Thoracic aorta (tissue), 2 donors: ENCODE data around the gene TCFL5. TPM values are rescaled to one million over a fixed set of nuclear protein-coding genes. Genes with fewer than 3 reads are reported as not detected.

Source experiments
- ATAC-seq: fragments of 150-250 bp; one replicate; pipeline ENCODE4 v1.8.0; 2017; ENCODE audit warnings: low read depth; ENCODE audit not compliant: insufficient number of reproducible peaks, low FRiP score
- DNase-seq: peaks from one replicate; pipeline ENCODE4 v3.0.0-alpha.2; 2020; ENCODE audit warnings: low spot score
- H3K27ac ChIP-seq, 2 donors: fragments of 200-600 bp; sonication (generic); 1 replicate in 1 of 2; 2 replicates in 1 of 2; pipeline ENCODE4 v1.5.1; 2016; ENCODE audit warnings: mild to moderate bottlenecking in 2 of 2, moderate library complexity in 2 of 2
- H3K27me3 ChIP-seq: fragments of 200-600 bp; sonication (generic); replicated peaks from 2 replicates; pipeline ENCODE4 v1.6.0; 2016; ENCODE audit warnings: mild to moderate bottlenecking; ENCODE audit not compliant: insufficient read depth
- H3K36me3 ChIP-seq: fragments of 200-600 bp; sonication (generic); one replicate; pipeline ENCODE4 v1.5.1; 2016
- H3K4me1 ChIP-seq, 2 donors: fragments of 200-600 bp; sonication (generic); 1 replicate in 1 of 2; 2 replicates in 1 of 2; pipeline versions ENCODE4 v1.5.1 to v1.6.0; 2016; ENCODE audit warnings: low read depth in 2 of 2, mild to moderate bottlenecking in 1 of 2; ENCODE audit not compliant: control insufficient read depth in 1 of 2
- H3K4me3 ChIP-seq: fragments of 200-600 bp; sonication (generic); 2 replicates; pipeline ENCODE4 v1.5.1; 2016; ENCODE audit warnings: mild to moderate bottlenecking
- H3K9me3 ChIP-seq: fragments of 200-600 bp; sonication (generic); 2 replicates; pipeline ENCODE4 v1.5.1; 2016
- CTCF ChIP-seq: fragments of 200-600 bp; sonication (generic); IDR thresholded peaks from one replicate; pipeline ENCODE4 v1.5.1; 2019; ENCODE audit warnings: antibody characterized with exemption
- total RNA-seq, 2 donors: library from RNA; depleted of rRNA; stranded (reverse); fragments of >200 nt; gene quantifications; one replicate each; pipeline versions ENCODE4 v1.1.0 to v1.2.3, GENCODE V29; 2016

The TCFL5 gene
- total RNA-seq, 2 donors from 2014 or later: 3.8 to 6.2 TPM

DNA sequence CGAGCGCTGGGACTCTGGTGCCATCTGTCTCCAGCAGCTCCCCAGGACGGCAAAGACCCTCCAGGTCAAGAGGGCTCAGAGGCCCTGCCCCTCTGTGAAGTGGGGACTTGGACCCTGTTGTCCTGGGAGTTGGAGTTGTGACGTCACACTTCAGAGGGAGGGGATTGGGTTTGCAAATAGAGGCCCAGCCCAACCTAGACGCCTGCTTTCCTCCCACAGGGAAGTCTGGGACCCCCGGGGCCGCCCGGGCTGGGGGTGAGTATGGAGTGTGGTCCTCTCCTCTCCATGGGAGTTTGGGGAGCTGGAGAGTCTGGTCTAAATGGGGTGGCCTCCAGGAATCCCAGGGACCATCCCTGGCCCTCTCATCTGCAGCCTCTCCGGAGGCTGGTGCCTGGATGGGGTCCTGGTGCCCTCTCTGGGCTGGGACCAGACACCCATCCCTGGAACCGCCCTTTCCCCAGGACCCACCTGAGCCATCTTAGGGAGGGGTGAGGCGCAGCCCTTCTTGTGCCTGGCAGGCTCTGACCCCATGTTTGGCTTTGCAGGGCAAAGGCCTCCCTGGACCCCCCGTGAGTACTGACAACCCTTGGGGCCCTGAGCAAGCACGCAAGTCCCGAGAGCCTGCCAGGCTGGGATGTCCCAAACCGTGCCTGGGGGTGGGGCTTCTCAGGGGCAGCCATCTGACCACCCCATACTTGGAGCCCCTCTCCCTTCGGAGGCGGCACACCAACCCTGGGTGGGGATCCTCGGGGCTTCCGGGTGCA lies 40.5 kb downstream of the TCFL5 start:
- H3K4me1 ChIP-seq: peaks cover 20 to 31% of the 10 kb centered on the region in 2 donors
- TF ChIP-seq CTCF: no peak
- H3K4me3 ChIP-seq: no peak overlapping the region
- no peaks in the 10 kb centered on the region for H3K9me3 ChIP-seq
- ATAC-seq (no peak), DNase-seq (no peak)
- no peaks in the 10 kb centered on the region for H3K27me3 ChIP-seq
- no peaks in the 10 kb centered on the region for H3K36me3 ChIP-seq
- no peak overlapping the region for H3K27ac ChIP-seq

GRCh38 chr20:62820208-62820961 lies 41.2 kb downstream of the TCFL5 start:
- Histone ChIP-seq H3K4me3 (no peak overlapping the region), H3K36me3 (no peaks in the 10 kb centered on the region), H3K27me3 (no peaks in the 10 kb centered on the region), H3K27ac (no peak overlapping the region), H3K9me3 (no peaks in the 10 kb centered on the region), H3K4me1 (peaks cover 27 to 39% of the 10 kb centered on the region in 2 donors)
- no peak for TF ChIP-seq CTCF
- no peak for DNase-seq
- ATAC-seq: no peak

GRCh38 chr20:62819494-62820174 lies 42.0 kb downstream of the TCFL5 start:
- no peaks in the 10 kb centered on the region for H3K27me3 ChIP-seq
- no peaks in the 10 kb centered on the region for H3K36me3 ChIP-seq
- ATAC-seq: no peak
- H3K4me1 ChIP-seq: peaks cover 26 to 45% of the 10 kb centered on the region in 2 donors
- no peaks in the 10 kb centered on the region for H3K9me3 ChIP-seq
- H3K27ac ChIP-seq: no peak overlapping the region
- no peak for TF ChIP-seq CTCF
- no peak overlapping the region for H3K4me3 ChIP-seq
- DNase-seq: no peak

DNA sequence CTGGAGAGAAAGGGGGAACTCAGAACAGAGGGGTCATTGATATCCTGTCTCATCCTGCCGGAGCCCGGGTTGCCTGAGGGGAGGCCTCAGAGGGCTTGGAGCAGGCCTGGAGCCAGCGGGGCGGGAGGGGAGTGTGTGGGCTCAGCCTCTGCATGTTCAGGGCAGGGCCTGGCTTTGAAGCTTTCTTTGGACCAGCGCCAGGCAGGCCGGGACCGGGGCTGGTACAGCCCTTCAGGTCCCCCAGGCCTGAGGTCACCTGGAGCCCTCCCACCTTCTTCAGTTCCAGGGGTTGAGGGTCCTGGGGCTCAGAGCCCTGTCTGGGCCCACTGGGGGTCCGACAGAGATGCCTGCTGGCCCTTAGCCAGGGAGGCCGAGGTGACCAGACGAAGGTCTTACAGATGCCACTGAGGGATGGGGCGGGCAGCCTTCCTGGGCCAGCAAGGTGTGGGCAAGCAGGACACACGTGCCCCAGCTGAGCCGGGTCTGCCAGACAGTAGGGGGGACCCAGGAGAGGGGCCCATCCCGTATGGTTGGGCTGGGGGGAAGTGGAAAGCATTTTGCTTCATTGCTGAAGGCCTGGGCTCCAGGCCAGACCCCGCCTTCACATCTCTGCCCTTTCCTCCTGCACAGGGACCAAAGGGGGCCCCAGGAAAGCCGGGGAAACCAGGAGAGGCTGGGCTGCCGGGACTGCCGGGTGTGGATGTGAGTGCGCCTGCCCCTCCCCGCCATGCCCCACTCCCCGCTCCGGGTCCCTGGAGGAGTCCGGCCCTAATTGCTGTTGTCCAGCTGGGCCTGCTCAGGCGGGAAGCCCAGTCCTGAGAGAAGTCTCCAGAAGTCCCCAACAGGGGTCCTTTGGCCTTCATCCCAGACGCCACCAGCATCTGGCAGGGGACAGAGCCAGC lies 42.8 kb downstream of the TCFL5 start:
- no peak for TF ChIP-seq CTCF
- Histone ChIP-seq H3K36me3 (no peaks in the 10 kb centered on the region), H3K9me3 (no peaks in the 10 kb centered on the region), H3K4me3 (no peak overlapping the region), H3K27me3 (no peaks in the 10 kb centered on the region), H3K27ac (no peak overlapping the region), H3K4me1 (peaks cover 24 to 45% of the 10 kb centered on the region in 2 donors)
- DNase-seq (no peak), ATAC-seq (no peak)
